NB4 (cell line): Measurements from ENCODE around the gene TCF15.

Source experiments
- MYC ChIP-seq: IDR thresholded peaks from 2 replicates; pipeline ENCODE4 v1.6.1; 2011; ENCODE audit warnings: low read depth, low read length
- POLR2A ChIP-seq: IDR thresholded peaks from 2 replicates; pipeline ENCODE4 v1.6.1; 2011; ENCODE audit warnings: mild to moderate bottlenecking; ENCODE audit not compliant: insufficient read length; ENCODE audit errors: extremely low read depth
- TF ChIP-seq, protein P1 (sequence below): IDR thresholded peaks from one replicate; pipeline ENCODE4 v1.5.1; 2012; ENCODE audit warnings: low read depth, low read length
- TF ChIP-seq, protein P2 (sequence below): IDR thresholded peaks from 2 replicates; pipeline ENCODE4 v1.6.1; 2011; ENCODE audit warnings: low read depth, low read length

DNA sequence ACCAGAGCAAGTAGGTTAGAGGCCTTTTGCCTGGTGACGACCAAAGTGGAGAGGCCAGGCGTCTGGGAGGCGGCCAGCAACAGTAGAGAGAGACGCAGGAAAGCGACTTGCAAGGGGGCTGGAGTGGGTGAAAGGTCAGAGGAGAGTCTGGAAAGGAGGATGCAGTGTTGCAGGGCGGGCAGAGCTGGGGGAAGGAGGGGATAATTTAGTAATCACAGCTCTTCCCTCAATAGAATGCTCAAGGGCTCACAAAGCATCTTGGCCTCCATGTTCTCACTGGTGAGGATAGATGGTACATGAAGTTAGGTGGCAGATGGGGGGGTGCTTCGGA lies 25.2 kb downstream of the TCF15 start:
- TF ChIP-seq POLR2A (no peak), MYC (no peak)
- TF ChIP-seq, protein P1, sequence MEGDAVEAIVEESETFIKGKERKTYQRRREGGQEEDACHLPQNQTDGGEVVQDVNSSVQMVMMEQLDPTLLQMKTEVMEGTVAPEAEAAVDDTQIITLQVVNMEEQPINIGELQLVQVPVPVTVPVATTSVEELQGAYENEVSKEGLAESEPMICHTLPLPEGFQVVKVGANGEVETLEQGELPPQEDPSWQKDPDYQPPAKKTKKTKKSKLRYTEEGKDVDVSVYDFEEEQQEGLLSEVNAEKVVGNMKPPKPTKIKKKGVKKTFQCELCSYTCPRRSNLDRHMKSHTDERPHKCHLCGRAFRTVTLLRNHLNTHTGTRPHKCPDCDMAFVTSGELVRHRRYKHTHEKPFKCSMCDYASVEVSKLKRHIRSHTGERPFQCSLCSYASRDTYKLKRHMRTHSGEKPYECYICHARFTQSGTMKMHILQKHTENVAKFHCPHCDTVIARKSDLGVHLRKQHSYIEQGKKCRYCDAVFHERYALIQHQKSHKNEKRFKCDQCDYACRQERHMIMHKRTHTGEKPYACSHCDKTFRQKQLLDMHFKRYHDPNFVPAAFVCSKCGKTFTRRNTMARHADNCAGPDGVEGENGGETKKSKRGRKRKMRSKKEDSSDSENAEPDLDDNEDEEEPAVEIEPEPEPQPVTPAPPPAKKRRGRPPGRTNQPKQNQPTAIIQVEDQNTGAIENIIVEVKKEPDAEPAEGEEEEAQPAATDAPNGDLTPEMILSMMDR = no peak
- TF ChIP-seq, protein P2, sequence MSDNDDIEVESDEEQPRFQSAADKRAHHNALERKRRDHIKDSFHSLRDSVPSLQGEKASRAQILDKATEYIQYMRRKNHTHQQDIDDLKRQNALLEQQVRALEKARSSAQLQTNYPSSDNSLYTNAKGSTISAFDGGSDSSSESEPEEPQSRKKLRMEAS = no peak
